Activated naive CD4-positive, alpha-beta T cell treated with anti-CD3 and anti-CD28 coated beads, Interleukin-2, amount 50 U/mL, for 24 hours (primary cell): ENCODE data around the gene LGALS7B.
A peak's percentile ranks its signal among the peaks of the same experiment; 100 is the strongest.
"Not testable (repeated sequence)": the region's sequence is repeated elsewhere in the genome, so short reads cannot be mapped to it uniquely, and the experiment has no call there.

Experiments used
- H3K27ac Mint-ChIP-seq: one replicate; pipeline ENCODE4 v1.8.0; 2021; ENCODE audit warnings: mild to moderate bottlenecking, mixed read lengths
- H3K27me3 Mint-ChIP-seq: one replicate; pipeline ENCODE4 v1.8.0; 2021; ENCODE audit warnings: mixed read lengths
- H3K36me3 Mint-ChIP-seq: one replicate; pipeline ENCODE4 v1.8.0; 2021; ENCODE audit warnings: mixed read lengths
- H3K4me1 Mint-ChIP-seq: one replicate; pipeline ENCODE4 v1.8.0; 2021; ENCODE audit warnings: mixed read lengths
- H3K4me3 Mint-ChIP-seq: one replicate; pipeline ENCODE4 v1.8.0; 2021; ENCODE audit warnings: mild to moderate bottlenecking, mixed read lengths
- H3K9me3 Mint-ChIP-seq: one replicate; pipeline ENCODE4 v1.8.0; 2021; ENCODE audit warnings: mixed read lengths

Gene LGALS7B

GRCh38 chr19:38788478-38789243 lies at the start of gene LGALS7B:
Gene LGALS7B (plus strand): TSS chr19:38789200. CDS start chr19:38789227, 27 bp downstream.
- Mint-ChIP-seq H3K27me3 (no peaks in the 10 kb centered on the region), H3K4me3 (no peak within 1 kb of the TSS), H3K36me3 (no peaks in the 10 kb centered on the region), H3K4me1 (peaks cover 4% of the 10 kb centered on the region), H3K9me3 (no peaks in the 10 kb centered on the region), H3K27ac (no peak within 1 kb of the TSS)

GRCh38 chr19:38739440-38740256 lies 49.4 kb upstream of the LGALS7B start:
- Mint-ChIP-seq H3K27me3 (peaks cover 3% of the 10 kb centered on the region), H3K9me3 (no peaks in the 10 kb centered on the region), H3K4me3 (no peak overlapping the region), H3K4me1 (peaks cover 22% of the 10 kb centered on the region), H3K27ac (peak overlapping the region; percentile 43), H3K36me3 (no peaks in the 10 kb centered on the region)

DNA sequence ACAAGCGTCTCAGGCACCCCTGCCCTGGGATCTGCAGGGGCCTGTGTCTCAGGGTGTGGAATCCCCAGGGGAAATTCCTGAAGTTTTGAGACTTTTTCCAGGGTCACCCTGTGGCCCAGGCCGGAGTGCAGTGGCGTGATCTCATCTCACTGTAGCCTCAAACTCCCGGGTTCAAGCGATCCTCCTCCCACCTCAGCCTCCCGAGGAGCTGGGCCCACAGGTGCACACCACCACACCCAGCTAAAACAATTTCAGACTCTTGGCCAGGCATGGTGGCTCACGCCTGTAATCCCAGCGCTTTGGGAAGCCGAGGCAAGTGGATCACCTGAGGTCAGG lies 48.8 kb upstream of the LGALS7B start:
- Mint-ChIP-seq H3K4me3 (no peak overlapping the region), H3K4me1 (peaks cover 17% of the 10 kb centered on the region), H3K27ac (no peak overlapping the region), H3K27me3 (peaks cover 3% of the 10 kb centered on the region), H3K9me3 (no peaks in the 10 kb centered on the region), H3K36me3 (no peaks in the 10 kb centered on the region)

DNA sequence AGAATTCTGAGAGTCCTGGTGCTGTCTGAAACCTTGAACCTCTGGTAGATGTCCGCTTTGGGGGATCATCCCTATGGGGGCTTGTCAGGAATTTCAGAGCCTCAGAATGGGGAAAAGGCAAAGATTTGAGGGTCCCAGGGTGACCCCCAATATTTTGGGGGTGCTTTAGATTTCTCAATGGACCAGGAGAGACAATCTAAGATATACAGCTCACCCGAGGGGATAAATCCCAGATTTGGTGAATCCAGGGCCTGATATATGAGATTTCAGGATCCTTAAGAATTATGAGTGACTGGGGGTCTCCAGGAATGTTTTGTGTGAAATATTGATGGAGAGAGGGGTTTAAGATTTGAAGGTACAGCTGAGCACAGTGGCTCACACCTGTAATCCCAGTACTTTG lies 48.1 kb upstream of the LGALS7B start:
- H3K9me3 Mint-ChIP-seq: no peaks in the 10 kb centered on the region
- no peak overlapping the region for H3K27ac Mint-ChIP-seq
- no peak overlapping the region for H3K4me3 Mint-ChIP-seq

DNA sequence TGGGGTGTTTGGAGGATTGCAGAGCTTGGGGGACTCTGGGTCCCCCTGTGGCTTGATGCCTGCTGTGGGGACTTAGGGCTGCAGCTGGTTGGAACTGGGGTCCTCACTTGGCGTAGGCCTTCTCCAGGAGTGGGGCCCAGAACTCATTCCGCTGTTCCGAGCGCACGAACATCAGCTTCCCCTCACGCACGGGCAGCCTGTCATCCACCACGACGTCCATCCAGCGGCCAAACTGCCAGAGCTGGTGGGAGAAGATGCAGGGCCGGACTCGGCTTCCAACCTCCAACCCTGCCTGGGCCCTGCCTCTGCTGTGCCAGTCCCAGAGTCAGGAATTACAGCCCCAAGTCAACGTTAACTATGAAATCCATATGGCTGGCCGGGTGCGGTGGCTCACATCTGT lies 47.3 kb upstream of the LGALS7B start:
- no peaks in the 10 kb centered on the region for H3K9me3 Mint-ChIP-seq
- H3K27me3 Mint-ChIP-seq: peaks cover 3% of the 10 kb centered on the region
- no peaks in the 10 kb centered on the region for H3K36me3 Mint-ChIP-seq
- H3K4me3 Mint-ChIP-seq: no peak overlapping the region
- peak overlapping the region; percentile 47 for H3K27ac Mint-ChIP-seq
- peaks cover 11% of the 10 kb centered on the region for H3K4me1 Mint-ChIP-seq

More for the DNA sequence above, 48.1 kb upstream of the LGALS7B start:
- peaks cover 3% of the 10 kb centered on the region for H3K27me3 Mint-ChIP-seq
- no peaks in the 10 kb centered on the region for H3K36me3 Mint-ChIP-seq
- H3K4me1 Mint-ChIP-seq: peaks cover 14% of the 10 kb centered on the region

DNA sequence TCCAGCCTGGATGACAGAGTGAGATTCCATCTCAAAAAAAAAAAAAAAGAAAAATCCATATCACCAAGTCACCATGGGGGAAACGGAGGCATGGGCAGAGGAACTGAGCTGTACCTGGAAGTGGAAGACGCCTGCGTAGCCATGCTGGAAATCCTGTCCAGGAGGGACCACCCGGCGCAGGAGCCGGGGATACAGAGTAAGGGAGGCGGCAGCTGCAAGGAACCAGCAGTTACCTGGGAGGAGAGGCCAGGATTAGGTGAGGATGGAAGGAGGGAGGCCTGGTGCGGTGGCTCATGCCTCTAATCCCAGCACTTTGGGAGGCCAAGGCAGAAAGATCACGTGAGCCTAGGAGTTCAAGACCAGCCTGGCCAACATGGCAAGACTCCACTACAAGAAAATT lies 46.7 kb upstream of the LGALS7B start:
- H3K27me3 Mint-ChIP-seq: peaks cover 3% of the 10 kb centered on the region
- no peaks in the 10 kb centered on the region for H3K36me3 Mint-ChIP-seq
- no peak overlapping the region for H3K27ac Mint-ChIP-seq
- H3K4me3 Mint-ChIP-seq: no peak overlapping the region
- H3K4me1 Mint-ChIP-seq: peaks cover 10% of the 10 kb centered on the region
- no peaks in the 10 kb centered on the region for H3K9me3 Mint-ChIP-seq

GRCh38 chr19:38742906-38743305 lies 46.1 kb upstream of the LGALS7B start:
- no peaks in the 10 kb centered on the region for H3K36me3 Mint-ChIP-seq
- H3K4me1 Mint-ChIP-seq: peaks cover 6% of the 10 kb centered on the region
- peaks cover under 1% of the 10 kb centered on the region for H3K27me3 Mint-ChIP-seq
- no peak overlapping the region for H3K4me3 Mint-ChIP-seq
- H3K27ac Mint-ChIP-seq: no peak overlapping the region
- no peaks in the 10 kb centered on the region for H3K9me3 Mint-ChIP-seq

GRCh38 chr19:38743394-38744297 lies 45.4 kb upstream of the LGALS7B start:
- Mint-ChIP-seq H3K4me1 (peaks cover 2% of the 10 kb centered on the region), H3K27ac (no peak overlapping the region), H3K36me3 (no peaks in the 10 kb centered on the region)

DNA sequence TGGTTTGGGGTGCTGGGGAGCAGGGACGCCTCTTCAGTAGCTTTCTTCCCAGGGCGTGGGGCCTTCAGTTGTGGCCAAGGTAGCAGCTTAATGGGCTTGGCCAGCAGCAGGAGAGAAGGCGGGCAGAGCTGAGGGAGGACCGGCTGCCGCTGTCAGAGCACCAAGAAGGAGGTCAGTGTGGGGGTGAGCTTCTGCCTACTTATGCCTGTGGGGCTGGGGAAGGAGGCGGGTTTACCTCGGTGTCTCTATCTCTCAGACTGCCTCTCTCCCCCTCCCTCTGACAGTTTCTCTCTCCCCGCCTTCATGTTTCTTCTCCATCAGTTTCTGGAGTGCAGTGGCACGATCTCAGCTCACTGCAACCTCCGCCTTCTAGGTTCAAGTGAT lies 44.7 kb upstream of the LGALS7B start, which contains the start of gene CAPN12:
Gene CAPN12 (minus strand): TSS at position 177 of the 384 bp plus-strand sequence. CDS start 309 bp downstream, outside the sequence.
- no peaks in the 10 kb centered on the region for H3K9me3 Mint-ChIP-seq
- no peaks in the 10 kb centered on the region for H3K36me3 Mint-ChIP-seq
- no peak within 1 kb of the TSS for H3K4me3 Mint-ChIP-seq
- H3K4me1 Mint-ChIP-seq: no peaks in the 10 kb centered on the region
- H3K27ac Mint-ChIP-seq: peak within 1 kb of the TSS; percentile 62
- no peaks in the 10 kb centered on the region for H3K27me3 Mint-ChIP-seq

More at GRCh38 chr19:38743394-38744297, 45.4 kb upstream of the LGALS7B start:
- Mint-ChIP-seq H3K9me3 (no peaks in the 10 kb centered on the region), H3K27me3 (no peaks in the 10 kb centered on the region), H3K4me3 (no peak overlapping the region)

GRCh38 chr19:38744874-38745273 lies 44.1 kb upstream of the LGALS7B start:
- Mint-ChIP-seq H3K36me3 (no peaks in the 10 kb centered on the region), H3K9me3 (no peaks in the 10 kb centered on the region), H3K4me3 (no peak overlapping the region), H3K27me3 (no peaks in the 10 kb centered on the region), H3K4me1 (no peaks in the 10 kb centered on the region), H3K27ac (no peak overlapping the region)

DNA sequence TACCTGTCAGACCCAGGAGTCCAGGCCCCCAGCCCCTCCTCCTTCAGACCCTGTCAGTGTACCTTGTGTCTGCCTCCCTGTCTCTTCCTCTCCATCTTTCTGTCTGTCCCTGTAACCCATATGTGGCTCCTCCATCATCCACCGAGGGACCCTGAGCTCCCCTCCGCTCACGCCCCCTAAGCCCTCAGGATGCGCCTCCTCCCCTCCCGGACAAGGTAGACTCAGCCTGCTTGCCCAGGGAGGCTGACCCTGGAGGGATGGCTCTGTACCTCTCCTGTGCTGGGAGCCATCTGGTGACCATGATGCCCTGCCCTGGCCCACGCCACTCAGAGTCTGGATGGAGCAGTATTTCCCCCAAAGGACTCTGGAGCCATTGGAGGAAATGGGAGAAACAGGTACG lies 43.7 kb upstream of the LGALS7B start:
- Mint-ChIP-seq H3K27me3 (no peaks in the 10 kb centered on the region), H3K36me3 (no peaks in the 10 kb centered on the region), H3K27ac (no peak overlapping the region), H3K4me1 (no peaks in the 10 kb centered on the region), H3K9me3 (no peaks in the 10 kb centered on the region), H3K4me3 (no peak overlapping the region)

DNA sequence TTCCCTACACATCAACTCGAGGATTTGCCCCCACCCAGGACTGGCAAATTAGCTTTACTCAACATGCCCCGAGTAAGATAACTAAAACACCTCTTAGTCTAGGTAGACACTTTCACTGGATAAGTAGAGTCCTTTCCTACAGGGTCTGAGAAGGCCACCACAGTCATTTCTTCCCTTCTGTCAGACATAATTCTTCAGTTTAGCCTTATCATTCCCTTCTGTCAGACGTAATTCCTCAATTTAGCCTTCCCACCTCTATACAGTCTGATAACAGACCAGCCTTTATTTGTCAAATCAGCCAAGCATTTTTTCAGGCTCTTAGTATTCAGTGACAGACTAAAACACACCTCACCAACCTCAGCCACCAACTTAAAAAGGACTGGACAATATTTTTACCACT lies 35.2 kb upstream of the LGALS7B start:
- H3K27ac Mint-ChIP-seq, H3K4me3 Mint-ChIP-seq, H3K4me1 Mint-ChIP-seq, H3K9me3 Mint-ChIP-seq, H3K36me3 Mint-ChIP-seq, H3K27me3 Mint-ChIP-seq: not testable (repeated sequence)

DNA sequence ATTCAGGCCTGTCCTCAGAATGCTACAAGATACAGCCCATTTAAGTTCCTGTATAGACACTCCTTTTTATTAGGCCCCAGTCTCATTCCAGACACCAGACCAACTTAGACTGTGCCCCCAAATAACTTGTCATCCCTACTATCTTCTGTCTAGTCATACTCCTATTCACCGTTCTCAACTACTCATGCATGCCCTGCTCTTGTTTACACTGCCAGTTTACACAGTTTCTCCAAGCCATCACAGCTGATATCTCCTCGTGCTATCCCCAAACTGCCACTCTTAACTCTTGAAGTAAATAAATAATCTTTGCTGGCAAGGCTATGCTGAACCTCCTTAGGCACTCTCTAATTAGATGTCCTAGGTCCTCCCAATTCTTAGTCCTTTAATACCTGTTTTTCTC lies 34.8 kb upstream of the LGALS7B start:
- H3K27ac Mint-ChIP-seq, H3K4me3 Mint-ChIP-seq, H3K9me3 Mint-ChIP-seq, H3K36me3 Mint-ChIP-seq, H3K4me1 Mint-ChIP-seq, H3K27me3 Mint-ChIP-seq: not testable (repeated sequence)

DNA sequence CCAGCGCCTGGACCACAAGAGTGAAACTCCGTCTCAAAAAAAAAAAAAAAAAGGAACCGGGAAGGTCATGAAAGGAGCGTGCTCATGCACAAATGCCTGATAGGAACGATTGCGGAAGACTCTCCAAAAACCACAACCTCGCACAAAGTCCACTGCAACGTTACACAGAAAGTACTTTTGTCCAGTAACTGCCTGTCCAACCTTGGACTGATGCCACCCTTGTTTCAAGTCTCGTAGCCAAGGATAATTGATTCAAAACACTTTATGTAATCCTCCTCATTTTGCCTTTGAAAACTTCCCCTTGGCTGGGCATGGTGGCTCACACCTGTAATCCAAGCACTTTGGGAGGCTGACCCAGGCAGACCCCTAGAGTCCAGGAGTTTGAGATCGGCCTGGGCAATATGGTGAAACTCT lies 29.4 kb upstream of the LGALS7B start:
- Mint-ChIP-seq H3K4me1 (no peaks in the 10 kb centered on the region), H3K27me3 (no peaks in the 10 kb centered on the region), H3K27ac (no peak overlapping the region), H3K36me3 (peaks cover 2% of the 10 kb centered on the region), H3K4me3 (no peak overlapping the region), H3K9me3 (no peaks in the 10 kb centered on the region)

- not testable (repeated sequence) for H3K36me3 Mint-ChIP-seq, H3K27ac Mint-ChIP-seq, H3K9me3 Mint-ChIP-seq, H3K27me3 Mint-ChIP-seq, H3K4me3 Mint-ChIP-seq, H3K4me1 Mint-ChIP-seq
These were observed 28.0 kb upstream of the LGALS7B start for GRCh38 chr19:38760805-38761517.
